ENCODE results near the gene TDRD6.

The TDRD6 gene

DNA sequence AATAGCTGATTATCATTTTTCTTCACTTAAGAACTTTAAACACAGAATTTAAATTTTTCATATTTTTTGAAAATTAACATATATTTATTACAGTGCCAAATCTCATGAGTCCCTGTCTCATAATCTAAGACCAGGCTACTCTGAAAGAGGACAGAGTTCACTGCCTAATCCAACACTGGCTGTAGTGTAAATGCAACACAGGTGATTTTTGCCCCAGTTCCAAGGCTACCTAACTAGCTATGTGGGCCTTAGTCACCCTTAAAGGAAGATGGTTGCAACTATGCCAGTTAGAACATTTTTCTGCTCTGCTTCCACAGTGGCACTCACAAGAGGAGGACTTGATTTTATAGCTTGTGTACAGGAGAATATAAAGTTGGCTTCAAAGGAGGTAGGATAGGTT is 30.0 kb upstream of the TDRD6 start:
- Histone ChIP-seq H3K27me3 (ENCODE audit: insufficient read depth, poor library complexity, severe bottlenecking) (no peaks in the 10 kb centered on the region), H3K36me3 (ENCODE audit: low read depth) (no peaks in the 10 kb centered on the region), H3K4me3 (ENCODE audit: severe bottlenecking) (no peak overlapping the region), H3K4me1 (ENCODE audit: insufficient read depth, poor library complexity, severe bottlenecking) (peaks cover 3% of the 10 kb centered on the region), H3K9me3 (ENCODE audit: severe bottlenecking) (no peaks in the 10 kb centered on the region), H3K27ac (ENCODE audit: poor library complexity, severe bottlenecking) (no peak overlapping the region)
- ATAC-seq (ENCODE audit: low read depth) (no peak), DNase-seq (ENCODE audit: low spot score) (no peak)
- TF ChIP-seq, protein P1, sequence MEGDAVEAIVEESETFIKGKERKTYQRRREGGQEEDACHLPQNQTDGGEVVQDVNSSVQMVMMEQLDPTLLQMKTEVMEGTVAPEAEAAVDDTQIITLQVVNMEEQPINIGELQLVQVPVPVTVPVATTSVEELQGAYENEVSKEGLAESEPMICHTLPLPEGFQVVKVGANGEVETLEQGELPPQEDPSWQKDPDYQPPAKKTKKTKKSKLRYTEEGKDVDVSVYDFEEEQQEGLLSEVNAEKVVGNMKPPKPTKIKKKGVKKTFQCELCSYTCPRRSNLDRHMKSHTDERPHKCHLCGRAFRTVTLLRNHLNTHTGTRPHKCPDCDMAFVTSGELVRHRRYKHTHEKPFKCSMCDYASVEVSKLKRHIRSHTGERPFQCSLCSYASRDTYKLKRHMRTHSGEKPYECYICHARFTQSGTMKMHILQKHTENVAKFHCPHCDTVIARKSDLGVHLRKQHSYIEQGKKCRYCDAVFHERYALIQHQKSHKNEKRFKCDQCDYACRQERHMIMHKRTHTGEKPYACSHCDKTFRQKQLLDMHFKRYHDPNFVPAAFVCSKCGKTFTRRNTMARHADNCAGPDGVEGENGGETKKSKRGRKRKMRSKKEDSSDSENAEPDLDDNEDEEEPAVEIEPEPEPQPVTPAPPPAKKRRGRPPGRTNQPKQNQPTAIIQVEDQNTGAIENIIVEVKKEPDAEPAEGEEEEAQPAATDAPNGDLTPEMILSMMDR (IDR thresholded peaks at IDR 0.05; ENCODE audit: poor library complexity, severe bottlenecking): no peak

DNA sequence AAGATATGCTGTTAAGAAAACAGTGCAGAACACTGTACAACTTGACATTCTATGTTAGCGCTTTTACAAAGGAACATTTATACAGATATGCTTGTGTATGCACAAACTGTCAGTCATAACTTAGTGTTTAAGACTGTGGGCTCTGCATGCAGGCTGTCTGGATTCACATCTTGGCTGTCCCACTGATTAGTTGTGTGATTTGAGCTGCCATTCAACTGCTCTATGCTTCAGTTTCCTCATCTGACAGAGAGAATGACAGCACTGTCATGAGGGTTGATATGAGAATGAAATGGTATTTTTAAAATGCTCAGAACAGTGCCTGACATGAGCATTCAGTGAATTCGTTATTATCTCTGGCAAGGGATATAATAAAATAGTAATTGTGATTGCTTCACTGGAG is 26.2 kb upstream of the TDRD6 start:
- Histone ChIP-seq H3K27ac (ENCODE audit: poor library complexity, severe bottlenecking) (no peak overlapping the region), H3K4me1 (ENCODE audit: insufficient read depth, poor library complexity, severe bottlenecking) (no peaks in the 10 kb centered on the region), H3K27me3 (ENCODE audit: insufficient read depth, poor library complexity, severe bottlenecking) (no peaks in the 10 kb centered on the region), H3K4me3 (ENCODE audit: severe bottlenecking) (no peak overlapping the region), H3K9me3 (ENCODE audit: severe bottlenecking) (no peaks in the 10 kb centered on the region), H3K36me3 (ENCODE audit: low read depth) (no peaks in the 10 kb centered on the region)
- TF ChIP-seq, protein P1 (IDR thresholded peaks at IDR 0.05; ENCODE audit: poor library complexity, severe bottlenecking): no peak
- DNase-seq (ENCODE audit: low spot score): no peak
- no peak for ATAC-seq (ENCODE audit: low read depth)

DNA sequence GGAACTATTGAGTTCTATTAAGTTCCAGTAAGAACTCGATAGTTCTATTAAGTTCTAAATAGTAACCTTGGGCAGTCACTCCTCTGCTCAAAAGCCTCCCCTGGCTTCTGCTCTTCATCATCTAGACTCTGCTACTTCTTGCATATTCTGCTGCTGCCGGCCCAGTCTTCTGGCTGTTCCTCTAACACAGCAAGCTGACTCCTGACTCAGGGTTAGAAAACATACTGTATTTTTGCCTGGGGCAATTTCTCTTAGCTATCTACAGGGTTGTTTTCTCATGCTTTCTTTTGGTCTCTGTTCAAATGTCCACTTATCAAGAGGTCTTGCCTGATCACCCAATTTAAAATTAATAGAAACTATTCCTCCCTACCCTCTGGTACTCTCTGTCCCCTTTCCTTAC is 20.3 kb upstream of the TDRD6 start:
- Histone ChIP-seq H3K4me1 (ENCODE audit: insufficient read depth, poor library complexity, severe bottlenecking) (no peaks in the 10 kb centered on the region), H3K27ac (ENCODE audit: poor library complexity, severe bottlenecking) (no peak overlapping the region), H3K4me3 (ENCODE audit: severe bottlenecking) (no peak overlapping the region), H3K27me3 (ENCODE audit: insufficient read depth, poor library complexity, severe bottlenecking) (no peaks in the 10 kb centered on the region), H3K9me3 (ENCODE audit: severe bottlenecking) (no peaks in the 10 kb centered on the region), H3K36me3 (ENCODE audit: low read depth) (no peaks in the 10 kb centered on the region)
- ATAC-seq (ENCODE audit: low read depth) (no peak), DNase-seq (ENCODE audit: low spot score) (no peak)
- TF ChIP-seq, protein P1 (IDR thresholded peaks at IDR 0.05; ENCODE audit: poor library complexity, severe bottlenecking): no peak

DNA sequence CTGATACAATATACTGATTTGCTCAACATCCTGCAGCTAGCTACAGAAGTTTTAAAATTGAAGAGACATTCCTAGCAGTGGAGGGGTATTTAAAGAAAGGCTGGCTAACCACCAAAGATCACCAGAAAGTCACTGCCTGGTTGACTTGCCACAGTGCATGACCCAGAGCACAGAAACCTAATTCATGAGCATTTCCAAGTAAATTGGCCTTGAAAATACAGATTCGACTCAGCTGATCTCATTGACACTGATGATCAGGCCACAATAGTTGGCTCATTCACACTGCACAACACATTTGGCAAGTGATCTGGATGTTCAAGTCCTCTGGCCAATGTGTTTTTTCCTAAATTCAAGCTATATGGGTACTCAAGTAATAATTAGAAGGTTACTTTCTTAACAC is 13.3 kb upstream of the TDRD6 start:
- no peak for ATAC-seq (ENCODE audit: low read depth)

DNA sequence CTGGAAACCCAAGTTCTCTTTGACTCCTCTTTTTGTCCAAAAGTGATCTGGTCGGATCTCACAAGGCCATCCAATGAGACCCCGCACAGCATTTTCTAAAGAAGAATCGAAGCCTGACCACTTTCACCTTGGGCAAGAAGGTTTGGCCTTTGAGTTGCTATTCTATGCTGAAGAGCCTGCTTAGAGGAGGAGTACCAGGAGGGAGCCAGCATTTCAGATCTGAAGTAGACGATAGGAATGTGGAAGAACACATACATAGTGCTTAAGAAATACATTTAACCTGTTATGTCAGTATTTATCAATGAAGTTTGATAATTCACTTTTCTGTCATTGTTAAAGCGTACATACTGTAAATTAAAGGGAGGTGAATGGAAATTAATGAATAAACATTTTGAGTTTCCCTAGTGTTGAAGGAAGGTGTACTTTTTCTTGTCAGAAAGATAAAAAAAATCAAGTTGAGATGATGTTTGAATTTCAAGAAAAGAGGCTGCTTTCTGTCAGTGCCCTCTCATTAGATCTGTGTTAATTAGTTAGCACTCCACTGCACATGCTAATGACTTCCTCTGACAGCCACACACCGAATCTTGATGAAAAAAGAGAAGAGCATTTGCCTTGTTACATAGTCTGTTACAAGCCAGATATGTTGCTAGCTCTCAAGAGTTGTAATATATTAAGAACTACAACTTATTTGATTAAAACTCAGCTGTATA is 10.9 kb upstream of the TDRD6 start:
- no peaks in the 10 kb centered on the region for H3K27me3 ChIP-seq (ENCODE audit: insufficient read depth, poor library complexity, severe bottlenecking)
- no peak for ATAC-seq (ENCODE audit: low read depth)
- H3K4me1 ChIP-seq (ENCODE audit: insufficient read depth, poor library complexity, severe bottlenecking): no peaks in the 10 kb centered on the region
- H3K36me3 ChIP-seq (ENCODE audit: low read depth): no peaks in the 10 kb centered on the region
- no peak overlapping the region for H3K4me3 ChIP-seq (ENCODE audit: severe bottlenecking)
- H3K9me3 ChIP-seq (ENCODE audit: severe bottlenecking): no peaks in the 10 kb centered on the region
- no peak for DNase-seq (ENCODE audit: low spot score)
- TF ChIP-seq, protein P1 (IDR thresholded peaks at IDR 0.05; ENCODE audit: poor library complexity, severe bottlenecking): no peak
- H3K27ac ChIP-seq (ENCODE audit: poor library complexity, severe bottlenecking): no peak overlapping the region

More for the DNA sequence above, 13.3 kb upstream of the TDRD6 start:
- no peak for DNase-seq (ENCODE audit: low spot score)
- Histone ChIP-seq H3K9me3 (ENCODE audit: severe bottlenecking) (no peaks in the 10 kb centered on the region), H3K27ac (ENCODE audit: poor library complexity, severe bottlenecking) (no peak overlapping the region), H3K27me3 (ENCODE audit: insufficient read depth, poor library complexity, severe bottlenecking) (no peaks in the 10 kb centered on the region), H3K4me1 (ENCODE audit: insufficient read depth, poor library complexity, severe bottlenecking) (no peaks in the 10 kb centered on the region), H3K36me3 (ENCODE audit: low read depth) (no peaks in the 10 kb centered on the region), H3K4me3 (ENCODE audit: severe bottlenecking) (no peak overlapping the region)
- TF ChIP-seq, protein P1 (IDR thresholded peaks at IDR 0.05; ENCODE audit: poor library complexity, severe bottlenecking): no peak

All from RWPE2 (cell line).